Measurements from ENCODE around the gene BSND.

- TF ChIP-seq POLR2A (IDR thresholded peaks at IDR 0.05) = no peak
- TF ChIP-seq CTCF (IDR thresholded peaks at IDR 0.05) = no peak
- no peak for TF ChIP-seq EP300 (IDR thresholded peaks at IDR 0.05)
These were observed 46.7 kb downstream of the BSND start for GRCh38 chr1:55045430-55045829.

All from ovary (tissue), 3 donors.